CD4-positive, alpha-beta T cell treated with Interleukin-21 for 1 hour (primary cell): ENCODE measurements around the gene RASSF8.

Experiments used
- DNase-seq: peaks from one replicate; pipeline ENCODE4 v3.0.0-alpha.2; 2020

Gene RASSF8

GRCh38 chr12:25962932-25963525, 4.5 kb downstream of the RASSF8 start:
- DNase-seq = no peak

DNA sequence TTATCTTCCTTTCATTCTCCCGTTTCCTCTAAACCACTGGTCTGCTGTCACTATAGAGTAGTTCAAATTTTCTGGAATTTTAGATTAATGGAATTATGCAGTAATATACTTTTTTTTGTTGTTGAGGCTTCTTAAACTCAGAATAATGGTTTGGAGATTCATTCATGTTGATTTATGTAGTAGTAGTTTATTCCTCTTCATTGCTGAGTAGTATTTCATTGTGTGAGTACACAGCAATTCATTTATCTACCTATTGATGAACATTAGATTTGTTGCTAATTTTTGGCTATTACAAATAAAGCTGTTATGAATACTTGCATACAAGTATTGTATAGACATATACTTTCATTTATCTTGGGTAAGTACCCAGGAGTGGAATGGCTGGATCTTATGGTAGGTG, 7.2 kb downstream of the RASSF8 start:
- no peak for DNase-seq

- DNase-seq = no peak
These were observed 11.6 kb downstream of the RASSF8 start for GRCh38 chr12:25970082-25970481.

DNA sequence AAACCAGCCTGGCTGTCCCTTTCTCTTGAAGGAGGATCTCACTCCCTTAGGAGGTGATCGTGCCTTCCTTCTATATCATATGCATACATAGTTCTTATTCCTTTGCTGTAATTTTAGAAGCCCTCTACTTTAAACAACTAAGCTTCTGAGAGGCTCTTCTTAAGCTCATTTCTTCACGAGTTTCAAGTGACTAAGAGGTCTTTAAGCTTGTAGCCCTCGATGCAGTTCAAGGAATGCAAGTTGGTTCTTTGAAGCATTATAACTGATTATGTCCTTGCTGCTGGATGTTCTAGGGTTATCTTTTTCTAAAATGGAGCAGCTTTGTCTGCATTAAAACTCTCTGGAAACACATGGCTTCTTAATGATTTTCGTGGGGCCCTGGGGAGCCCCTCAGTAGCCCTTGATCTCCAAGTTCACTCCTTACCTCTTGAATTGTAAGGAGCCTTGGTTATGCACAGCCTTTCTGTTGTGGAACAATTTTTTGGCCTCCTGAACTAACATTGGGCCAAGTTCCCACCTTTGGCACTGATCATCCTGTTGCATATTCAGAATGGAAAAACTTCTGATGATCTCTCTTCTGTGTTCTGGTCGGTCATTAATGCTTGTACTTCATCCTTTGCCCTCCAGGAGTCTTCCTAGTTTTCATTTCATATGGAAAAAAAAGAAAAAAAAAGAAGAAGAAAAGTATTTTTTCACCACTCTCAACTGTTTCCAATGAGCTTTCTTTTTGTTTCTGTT, 12.6 kb downstream of the RASSF8 start:
- DNase-seq = no peak

- no peak for DNase-seq
These were observed 13.2 kb downstream of the RASSF8 start for GRCh38 chr12:25971654-25972041.

- DNase-seq = no peak
These were observed 14.3 kb downstream of the RASSF8 start for GRCh38 chr12:25972783-25973182.

- DNase-seq = no peak
These were observed 16.7 kb downstream of the RASSF8 start for GRCh38 chr12:25975179-25975578.

DNA sequence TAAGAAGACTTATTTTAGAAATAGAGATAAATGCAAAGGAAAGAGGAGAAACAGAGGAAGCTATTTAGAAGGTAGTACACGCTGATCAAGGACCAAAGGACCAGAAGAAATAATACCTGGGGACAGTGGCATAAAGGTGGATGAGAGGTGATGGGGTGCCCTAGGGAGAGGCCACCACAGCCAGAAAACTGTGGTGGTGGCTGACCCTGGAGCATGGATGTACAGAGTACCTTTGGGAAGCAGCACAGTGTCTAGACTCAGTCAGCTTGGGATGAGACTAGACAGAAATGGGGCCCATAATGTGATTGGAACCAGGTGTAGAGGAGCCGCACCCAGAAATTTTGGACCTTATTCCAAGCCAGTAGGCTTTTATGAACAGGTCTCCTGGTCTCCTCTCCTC, 17.2 kb downstream of the RASSF8 start:
- DNase-seq = no peak

DNA sequence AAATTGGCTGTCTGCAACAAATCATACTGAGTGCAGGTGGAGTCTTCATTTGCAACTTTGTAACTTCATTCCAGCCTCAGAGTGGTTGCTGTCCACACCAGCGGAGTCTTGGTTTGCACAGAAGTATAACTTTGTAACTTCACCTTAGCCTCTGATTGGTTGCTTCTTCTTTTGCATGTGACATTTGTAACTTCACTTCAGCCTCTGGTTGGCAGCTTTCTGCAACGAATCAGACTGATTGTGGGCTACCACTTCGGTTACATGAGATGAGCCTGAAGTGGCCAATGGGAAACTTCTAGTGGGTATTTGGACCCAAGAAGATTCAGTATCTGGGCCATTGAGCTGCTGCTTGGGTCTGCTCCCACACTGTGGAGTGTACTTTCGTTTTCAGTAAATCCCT, 17.8 kb downstream of the RASSF8 start:
- no peak for DNase-seq

DNA sequence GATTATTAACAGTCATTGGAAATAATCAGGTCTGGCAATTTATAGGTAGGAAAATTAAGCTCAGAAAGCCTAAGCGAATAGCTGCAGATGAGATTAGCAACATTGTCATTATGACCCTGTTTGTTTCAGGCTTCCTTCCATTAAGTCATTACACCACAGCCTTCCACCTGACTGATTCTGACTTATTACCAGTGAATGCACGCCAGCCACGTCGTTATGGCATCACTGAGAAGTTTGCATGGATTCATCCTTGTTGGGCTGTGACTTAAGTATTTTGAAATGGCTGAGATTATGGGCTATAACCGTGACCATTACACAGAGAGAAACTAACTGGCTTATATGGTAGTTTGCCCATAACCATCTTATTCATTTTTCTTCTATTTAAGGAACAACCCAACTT, 18.6 kb downstream of the RASSF8 start:
- no peak for DNase-seq

GRCh38 chr12:25979059-25979458, 20.6 kb downstream of the RASSF8 start:
- no peak for DNase-seq

DNA sequence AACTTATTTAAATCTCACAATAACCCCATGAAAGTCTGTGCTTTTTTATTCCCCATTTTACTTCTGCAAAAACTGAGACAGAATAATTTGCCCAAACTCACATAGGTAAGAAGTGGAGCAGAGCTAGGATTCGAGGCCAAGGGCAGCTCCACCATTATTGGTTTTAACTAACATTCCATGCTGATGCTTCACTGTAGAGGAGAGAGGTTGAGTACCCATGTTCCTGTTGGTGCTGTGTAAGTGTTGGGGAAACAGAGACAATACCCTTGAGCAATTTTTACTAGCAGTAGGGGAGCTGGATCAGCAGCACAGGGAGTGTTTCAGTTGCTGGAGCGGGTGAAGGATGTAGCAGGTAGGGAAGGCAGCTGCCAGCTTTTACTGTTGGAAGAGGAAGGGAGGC, 21.1 kb downstream of the RASSF8 start:
- no peak for DNase-seq

GRCh38 chr12:25980035-25980434, 21.6 kb downstream of the RASSF8 start:
- no peak for DNase-seq

- DNase-seq = no peak
These were observed 23.1 kb downstream of the RASSF8 start for GRCh38 chr12:25981597-25981996.

GRCh38 chr12:25982416-25982815, 23.9 kb downstream of the RASSF8 start:
- DNase-seq = no peak

- no peak for DNase-seq
These were observed 25.1 kb downstream of the RASSF8 start for GRCh38 chr12:25983625-25984024.

DNA sequence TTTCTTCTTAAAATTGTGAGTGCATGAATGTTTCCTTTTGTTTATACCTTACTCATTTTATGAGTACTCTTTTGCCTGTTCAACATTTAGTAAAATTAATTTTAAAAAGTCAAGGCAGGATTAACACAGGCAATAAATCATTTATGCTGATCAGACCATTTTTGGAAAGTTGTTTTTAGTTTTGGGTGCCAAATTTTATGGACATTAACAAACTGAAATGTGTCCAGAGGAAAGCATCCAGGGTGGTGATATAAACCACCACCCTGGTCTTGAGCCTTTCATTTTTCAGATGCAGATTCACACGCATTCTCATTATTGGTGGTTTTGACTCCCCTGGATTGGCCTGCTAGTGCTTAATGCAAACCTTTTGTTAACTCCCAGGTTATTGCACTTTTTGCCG, 26.3 kb downstream of the RASSF8 start:
- DNase-seq = no peak

- DNase-seq = no peak
These were observed 27.1 kb downstream of the RASSF8 start for GRCh38 chr12:25985316-25986175.

DNA sequence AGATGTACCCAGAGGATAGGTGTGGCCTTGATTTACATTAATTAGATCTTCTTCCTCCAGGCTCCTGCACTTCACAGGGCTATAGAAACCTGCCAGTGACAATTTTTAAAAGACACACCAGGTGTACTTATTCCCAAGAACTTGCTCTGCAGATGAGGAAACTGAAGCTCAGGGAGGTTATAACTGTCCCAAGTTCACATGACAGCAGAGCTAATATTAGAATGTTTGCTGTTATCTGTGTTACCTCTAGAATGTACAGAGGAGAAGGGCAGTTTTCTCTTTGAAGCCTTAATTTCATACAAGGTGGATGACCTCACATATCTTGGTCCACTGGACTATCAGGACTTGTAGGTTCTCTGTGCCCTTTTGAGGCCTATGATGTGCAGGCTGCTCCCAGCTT, 27.7 kb downstream of the RASSF8 start:
- no peak for DNase-seq

DNA sequence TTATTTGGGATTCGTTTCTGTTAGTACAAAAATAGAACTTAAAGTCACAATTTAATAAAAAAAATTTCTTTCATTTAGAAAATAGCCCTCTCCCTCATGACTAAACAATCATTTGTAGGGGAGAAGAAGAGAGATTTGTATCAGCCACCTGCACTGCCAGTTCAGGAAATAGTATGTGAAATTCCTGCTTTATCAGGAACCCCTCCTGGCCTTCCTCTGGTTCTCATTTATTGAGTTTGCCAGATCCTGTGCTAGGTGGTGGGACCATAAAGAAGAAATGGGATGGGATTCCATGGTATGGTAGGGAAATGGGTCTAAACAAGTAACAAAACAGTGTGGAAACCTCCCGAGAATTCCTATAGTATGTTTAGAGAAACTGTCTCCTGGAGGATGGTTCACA, 30.0 kb downstream of the RASSF8 start:
- no peak for DNase-seq

GRCh38 chr12:25990495-25990894, 32.0 kb downstream of the RASSF8 start:
- no peak for DNase-seq

DNA sequence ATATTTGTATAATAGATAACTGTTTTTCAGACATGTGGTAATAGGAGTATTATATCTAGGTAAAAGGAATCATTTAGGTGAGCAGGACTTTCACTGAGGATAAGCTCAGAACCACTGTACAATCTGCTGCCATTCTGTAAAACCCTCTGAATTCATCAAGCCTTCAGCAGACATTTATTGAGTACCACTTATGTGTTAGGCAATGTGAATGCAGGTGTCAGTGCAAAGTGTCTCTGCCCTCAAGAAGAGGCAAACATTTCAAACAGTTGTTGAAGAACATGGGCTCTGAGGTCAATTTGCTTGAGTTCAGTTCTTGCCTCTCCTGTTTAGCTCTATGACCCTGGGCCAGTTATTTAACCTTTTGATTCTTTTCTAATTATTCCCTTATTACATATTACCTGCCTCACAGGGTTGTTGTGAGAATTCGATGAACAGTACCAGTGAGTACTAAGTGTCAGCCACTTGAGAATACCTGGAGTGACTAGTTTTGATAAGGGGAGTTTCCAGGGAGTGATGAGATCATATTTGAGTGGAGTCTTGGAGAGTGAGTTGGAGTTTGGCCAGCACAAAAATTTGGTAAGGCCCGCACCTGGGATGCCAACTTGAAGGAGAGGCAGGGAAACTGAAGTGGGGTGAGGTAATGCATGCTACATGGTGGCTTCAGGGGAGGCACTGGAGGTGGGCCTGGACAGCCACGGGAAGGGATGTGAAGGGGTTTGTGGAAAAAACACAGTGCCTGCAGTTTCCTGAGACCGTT, 33.7 kb downstream of the RASSF8 start:
- DNase-seq = no peak
